Astrocyte (in vitro differentiated cells and primary cell): ENCODE results near the gene MISP. TPM values are rescaled to one million over a fixed set of nuclear protein-coding genes. Genes with fewer than 3 reads are reported as not detected.
"Not testable (repeated sequence)": the region's sequence is repeated elsewhere in the genome, so short reads cannot be mapped to it uniquely, and the experiment has no call there.

Source experiments
- DNase-seq: peaks from one replicate; pipeline ENCODE4 v3.0.0-alpha.2; 2010; ENCODE audit warnings: low read depth
- FAIRE-seq: peaks from 2 replicates; lab custom pipeline; 2011; peaks lifted over from hg19 to GRCh38; lab: Jason Lieb, UNC
- H2AFZ ChIP-seq: 2 replicates; pipeline ENCODE4 v1.6.0; 2012; ENCODE audit warnings: low read depth, low read length, inconsistent platforms
- H3K27ac ChIP-seq: 2 replicates; pipeline ENCODE4 v1.5.1; 2011; ENCODE audit warnings: low read depth, low read length, inconsistent platforms
- H3K27me3 ChIP-seq: 2 replicates; pipeline ENCODE4 v1.6.0; 2011; ENCODE audit warnings: low read length, inconsistent platforms; ENCODE audit not compliant: insufficient read depth
- H3K36me3 ChIP-seq: 2 replicates; pipeline ENCODE4 v1.5.1; 2011; ENCODE audit warnings: low read length, inconsistent platforms; ENCODE audit not compliant: insufficient read depth
- H3K4me1 ChIP-seq: 2 replicates; pipeline ENCODE4 v1.5.1; 2011; ENCODE audit warnings: low read length, inconsistent platforms; ENCODE audit not compliant: insufficient read depth
- H3K4me2 ChIP-seq: 2 replicates; pipeline ENCODE4 v1.6.0; 2012; ENCODE audit warnings: low read length, inconsistent platforms
- H3K4me3 ChIP-seq: 2 replicates; pipeline ENCODE4 v1.5.1; 2011; ENCODE audit warnings: low read depth, mild to moderate bottlenecking, low read length, inconsistent platforms; ENCODE audit not compliant: insufficient read depth
- H3K79me2 ChIP-seq: 2 replicates; pipeline ENCODE4 v1.6.0; 2012; ENCODE audit warnings: mild to moderate bottlenecking, low read length, inconsistent platforms; ENCODE audit not compliant: insufficient read depth
- H3K9ac ChIP-seq: 2 replicates; pipeline ENCODE4 v1.6.0; 2012; ENCODE audit warnings: mild to moderate bottlenecking, low read length, inconsistent platforms
- H3K9me3 ChIP-seq: 2 replicates; pipeline ENCODE4 v1.5.1; 2012; ENCODE audit warnings: low read depth, mild to moderate bottlenecking, low read length, inconsistent platforms; ENCODE audit not compliant: insufficient read depth
- H4K20me1 ChIP-seq: 2 replicates; pipeline ENCODE4 v1.6.0; 2012; ENCODE audit warnings: low read length, inconsistent platforms; ENCODE audit not compliant: insufficient read depth
- H3K27ac Mint-ChIP-seq: one replicate; pipeline ENCODE4 v1.8.0; 2021; ENCODE audit warnings: mild to moderate bottlenecking, mixed read lengths; ENCODE audit not compliant: unreplicated experiment
- H3K27me3 Mint-ChIP-seq: one replicate; pipeline ENCODE4 v1.8.0; 2021; ENCODE audit warnings: low read depth, mixed read lengths; ENCODE audit not compliant: unreplicated experiment
- H3K36me3 Mint-ChIP-seq: one replicate; pipeline ENCODE4 v1.8.0; 2021; ENCODE audit warnings: low read depth, mixed read lengths; ENCODE audit not compliant: unreplicated experiment
- H3K4me1 Mint-ChIP-seq: one replicate; pipeline ENCODE4 v1.8.0; 2021; ENCODE audit warnings: low read depth, mixed read lengths; ENCODE audit not compliant: unreplicated experiment
- H3K4me3 Mint-ChIP-seq: one replicate; pipeline ENCODE4 v1.8.0; 2021; ENCODE audit warnings: mild to moderate bottlenecking, moderate library complexity, mixed read lengths; ENCODE audit not compliant: unreplicated experiment
- H3K9me3 Mint-ChIP-seq: one replicate; pipeline ENCODE4 v1.8.0; 2021; ENCODE audit warnings: mild to moderate bottlenecking, mixed read lengths; ENCODE audit not compliant: unreplicated experiment
- CTCF ChIP-seq: IDR thresholded peaks from 2 replicates; pipeline ENCODE4 v1.5.1; 2011; ENCODE audit warnings: low read depth, mild to moderate bottlenecking, inconsistent platforms, low read length, moderate library complexity; ENCODE audit not compliant: insufficient read depth
- EZH2 ChIP-seq: IDR thresholded peaks from 2 replicates; pipeline ENCODE4 v1.6.1; 2012; ENCODE audit warnings: mild to moderate bottlenecking, low read length, inconsistent platforms; ENCODE audit not compliant: insufficient read depth
- total RNA-seq: library from RNA; stranded (reverse); gene quantifications from 2 replicates; pipeline ENCODE4 v1.2.1, GENCODE V29; 2021

MISP gene
- total RNA-seq, 1 donor from 2014 or later, result 0.43 TPM

- no peaks in the 10 kb centered on the region for H3K36me3 ChIP-seq
- no peak overlapping the region for H3K27ac ChIP-seq
- no peak overlapping the region for H3K4me2 ChIP-seq
- no peaks in the 10 kb centered on the region for H4K20me1 ChIP-seq
- Mint-ChIP-seq H3K36me3 (peaks cover 18% of the 10 kb centered on the region), H3K27ac (no peak overlapping the region), H3K4me3 (no peak overlapping the region), H3K9me3 (peaks cover 11% of the 10 kb centered on the region), H3K27me3 (no peaks in the 10 kb centered on the region), H3K4me1 (no peaks in the 10 kb centered on the region)
- peaks cover 8% of the 10 kb centered on the region for H3K9me3 ChIP-seq
- H3K79me2 ChIP-seq, result no peaks in the 10 kb centered on the region
- no peak overlapping the region for H3K9ac ChIP-seq
- H3K27me3 ChIP-seq, result no peaks in the 10 kb centered on the region
- DNase-seq (no peak), FAIRE-seq (no peak)
- H2AFZ ChIP-seq, result no peak overlapping the region
- TF ChIP-seq CTCF, result no peak
- no peak for TF ChIP-seq EZH2
- no peaks in the 10 kb centered on the region for H3K4me1 ChIP-seq
- no peak overlapping the region for H3K4me3 ChIP-seq
Observed at GRCh38 chr19:742540-743075, 8.3 kb upstream of the MISP start.

GRCh38 chr19:743168-743687, 7.7 kb upstream of the MISP start:
- Histone ChIP-seq H3K9ac (no peak overlapping the region), H3K9me3 (peaks cover 13% of the 10 kb centered on the region), H3K27me3 (no peaks in the 10 kb centered on the region), H3K36me3 (no peaks in the 10 kb centered on the region), H3K4me1 (no peaks in the 10 kb centered on the region), H3K27ac (no peak overlapping the region), H3K4me3 (no peak overlapping the region), H2AFZ (no peak overlapping the region), H4K20me1 (no peaks in the 10 kb centered on the region), H3K79me2 (no peaks in the 10 kb centered on the region), H3K4me2 (no peak overlapping the region)
- Mint-ChIP-seq H3K4me3 (no peak overlapping the region), H3K36me3 (peaks cover 18% of the 10 kb centered on the region), H3K4me1 (no peaks in the 10 kb centered on the region), H3K9me3 (peaks cover 11% of the 10 kb centered on the region), H3K27ac (no peak overlapping the region), H3K27me3 (no peaks in the 10 kb centered on the region)
- TF ChIP-seq EZH2 (no peak), CTCF (no peak)
- FAIRE-seq (no peak), DNase-seq (no peak)

- not testable (repeated sequence) for H3K4me3 ChIP-seq, FAIRE-seq
- H3K36me3 Mint-ChIP-seq, result peaks cover 15% of the 10 kb centered on the region
Observed at GRCh38 chr19:745138-745537, 5.8 kb upstream of the MISP start.

More at GRCh38 chr19:745138-745537, 5.8 kb upstream of the MISP start:
- H3K27me3 Mint-ChIP-seq, H3K36me3 ChIP-seq, H3K27ac ChIP-seq, H3K4me2 ChIP-seq, DNase-seq, H3K4me3 Mint-ChIP-seq, H3K27me3 ChIP-seq, H3K4me1 Mint-ChIP-seq, H3K79me2 ChIP-seq, H4K20me1 ChIP-seq, H3K9ac ChIP-seq, H3K4me1 ChIP-seq, H3K27ac Mint-ChIP-seq, H2AFZ ChIP-seq: not testable (repeated sequence)
- peaks cover 13% of the 10 kb centered on the region for H3K9me3 ChIP-seq
- peaks cover 15% of the 10 kb centered on the region for H3K9me3 Mint-ChIP-seq
